Measurements from ENCODE around the gene NATD1. TPM values are rescaled to one million over a fixed set of nuclear protein-coding genes. Genes with fewer than 3 reads are reported as not detected.

The NATD1 gene
- polyA plus RNA-seq, 1 experiment, result 13.3 TPM

DNA sequence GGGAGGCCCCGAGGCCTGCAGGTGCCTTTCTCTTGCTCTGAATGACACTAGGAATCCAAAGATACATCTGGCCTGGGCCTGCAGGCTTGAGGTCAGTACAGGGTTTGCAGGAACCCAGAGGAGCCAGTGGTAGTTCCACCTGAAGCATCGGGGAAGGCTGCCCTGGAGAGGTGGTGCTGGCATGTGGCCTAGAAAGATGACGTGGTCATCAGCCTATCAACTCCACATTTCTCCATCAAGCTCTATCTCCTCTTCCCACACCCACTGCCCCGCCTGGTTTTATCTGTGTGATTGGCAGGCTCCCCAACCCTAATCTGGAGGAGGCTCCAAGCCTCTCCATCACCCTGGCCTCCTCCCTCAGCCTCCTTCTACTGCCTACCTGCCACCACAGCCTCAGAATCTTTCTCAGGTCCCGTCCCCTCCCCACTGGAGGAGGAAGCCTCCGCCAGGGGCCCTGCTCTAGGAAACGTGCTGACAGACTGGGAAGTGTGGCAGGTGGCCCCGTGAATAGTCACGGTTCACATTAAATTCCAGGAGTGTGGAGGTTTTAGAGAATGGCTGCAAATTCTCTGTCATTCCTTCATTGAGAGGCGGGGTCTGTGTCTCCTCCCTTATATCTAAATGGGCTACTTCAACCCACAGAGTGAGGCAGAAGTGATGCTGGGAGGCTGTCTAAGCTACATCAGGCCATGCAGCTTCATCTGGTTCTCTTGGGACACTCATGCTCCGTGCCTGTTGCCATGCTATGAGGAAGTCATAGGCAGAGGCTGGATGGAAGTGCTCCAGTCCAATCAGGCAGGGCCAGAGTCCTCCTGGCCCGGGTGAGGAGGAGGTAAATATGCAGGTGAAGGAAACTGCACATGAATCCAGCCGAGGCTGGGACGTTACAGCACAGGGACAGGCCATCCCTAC lies 19.9 kb upstream of the NATD1 start:
- CTCF ChIA-PET, result interaction anchor here (1.3 to 1.5 kb wide), 2 partner anchors 154 to 238 kb away, joined by 3 to 4 read pairs; no protein-coding TSS in a partner anchor
- no peak for DNase-seq (ENCODE audit: low read depth)
- Histone ChIP-seq H3K36me3 (ENCODE audit: control insufficient read depth, insufficient read depth, low read length) (no peaks in the 10 kb centered on the region), H3K27me3 (ENCODE audit: control insufficient read depth, insufficient read depth, low read length) (no peaks in the 10 kb centered on the region), H3K4me3 (ENCODE audit: low read depth, low read length) (no peak overlapping the region)
- POLR2A ChIA-PET, result no interaction called here
- TF ChIP-seq, protein P1, sequence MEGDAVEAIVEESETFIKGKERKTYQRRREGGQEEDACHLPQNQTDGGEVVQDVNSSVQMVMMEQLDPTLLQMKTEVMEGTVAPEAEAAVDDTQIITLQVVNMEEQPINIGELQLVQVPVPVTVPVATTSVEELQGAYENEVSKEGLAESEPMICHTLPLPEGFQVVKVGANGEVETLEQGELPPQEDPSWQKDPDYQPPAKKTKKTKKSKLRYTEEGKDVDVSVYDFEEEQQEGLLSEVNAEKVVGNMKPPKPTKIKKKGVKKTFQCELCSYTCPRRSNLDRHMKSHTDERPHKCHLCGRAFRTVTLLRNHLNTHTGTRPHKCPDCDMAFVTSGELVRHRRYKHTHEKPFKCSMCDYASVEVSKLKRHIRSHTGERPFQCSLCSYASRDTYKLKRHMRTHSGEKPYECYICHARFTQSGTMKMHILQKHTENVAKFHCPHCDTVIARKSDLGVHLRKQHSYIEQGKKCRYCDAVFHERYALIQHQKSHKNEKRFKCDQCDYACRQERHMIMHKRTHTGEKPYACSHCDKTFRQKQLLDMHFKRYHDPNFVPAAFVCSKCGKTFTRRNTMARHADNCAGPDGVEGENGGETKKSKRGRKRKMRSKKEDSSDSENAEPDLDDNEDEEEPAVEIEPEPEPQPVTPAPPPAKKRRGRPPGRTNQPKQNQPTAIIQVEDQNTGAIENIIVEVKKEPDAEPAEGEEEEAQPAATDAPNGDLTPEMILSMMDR (IDR thresholded peaks at IDR 0.05; ENCODE audit: insufficient read depth, low read depth, low read length), result no peak

DNA sequence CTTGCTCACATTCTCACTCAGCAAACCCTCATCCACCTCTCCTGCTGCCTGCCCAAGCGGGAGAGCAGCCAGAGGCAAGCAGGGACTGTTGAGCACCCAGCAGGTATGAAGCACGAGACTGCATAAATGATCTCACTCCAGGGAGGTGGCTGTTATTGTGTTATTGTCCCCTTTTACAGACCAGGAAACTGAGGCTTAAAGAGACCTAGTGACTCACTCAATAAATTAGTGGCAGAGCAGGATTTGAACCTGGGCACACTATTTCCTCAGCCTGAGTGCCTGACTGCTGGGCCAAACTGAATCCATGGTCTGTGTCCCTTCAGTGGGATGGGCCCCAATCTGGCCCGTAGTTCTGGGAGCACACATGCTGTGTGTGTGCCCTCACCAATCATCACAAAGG lies 19.0 kb upstream of the NATD1 start:
- no peaks in the 10 kb centered on the region for H3K36me3 ChIP-seq (ENCODE audit: control insufficient read depth, insufficient read depth, low read length)
- ChIA-PET POLR2A (no interaction called here), CTCF (interaction anchor here (1.3 to 1.5 kb wide), 2 partner anchors 153 to 239 kb away, joined by 3 to 4 read pairs; no protein-coding TSS in a partner anchor)
- TF ChIP-seq, protein P1 (IDR thresholded peaks at IDR 0.05; ENCODE audit: insufficient read depth, low read depth, low read length), result no peak
- no peak overlapping the region for H3K4me3 ChIP-seq (ENCODE audit: low read depth, low read length)
- DNase-seq (ENCODE audit: low read depth), result no peak
- no peaks in the 10 kb centered on the region for H3K27me3 ChIP-seq (ENCODE audit: control insufficient read depth, insufficient read depth, low read length)

DNA sequence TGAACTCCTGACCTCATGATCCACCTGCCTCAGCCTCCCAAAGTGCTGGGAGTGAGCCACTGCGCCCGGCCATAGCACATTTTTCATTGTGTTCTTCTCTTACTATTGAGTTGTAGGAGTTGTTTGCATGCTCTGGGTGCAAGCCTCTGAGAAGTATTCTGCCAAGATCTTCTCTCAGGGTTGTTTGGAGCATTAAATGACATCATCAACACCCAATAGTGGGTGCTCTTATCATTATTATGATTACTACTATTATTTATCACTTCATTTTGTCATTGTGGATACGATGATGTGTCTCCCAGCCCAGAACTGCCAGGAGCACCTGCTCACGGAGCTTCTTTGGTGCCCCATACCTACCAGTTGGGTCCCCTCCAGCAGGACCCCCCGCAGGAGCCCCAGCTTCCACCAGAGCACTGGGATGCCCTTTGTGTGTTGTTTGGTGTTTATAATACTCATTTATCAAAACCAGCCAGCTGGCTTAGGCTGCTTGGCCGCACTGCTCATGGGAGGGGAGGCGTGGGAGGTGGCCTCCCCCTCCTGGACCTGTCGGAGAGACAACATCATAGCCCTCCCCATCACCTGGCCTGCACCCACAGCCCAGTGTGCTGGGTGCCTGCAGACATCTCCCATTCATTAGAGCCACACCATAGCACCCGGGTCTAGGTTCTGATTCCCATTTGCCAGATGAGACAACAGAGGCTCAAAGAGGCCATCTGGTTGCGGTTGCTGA lies 18.4 kb upstream of the NATD1 start:
- CTCF ChIA-PET, result no interaction called here
- no peak overlapping the region for H3K4me3 ChIP-seq (ENCODE audit: low read depth, low read length)
- no peak for DNase-seq (ENCODE audit: low read depth)
- TF ChIP-seq, protein P1 (IDR thresholded peaks at IDR 0.05; ENCODE audit: insufficient read depth, low read depth, low read length), result no peak
- POLR2A ChIA-PET, result no interaction called here
- no peaks in the 10 kb centered on the region for H3K36me3 ChIP-seq (ENCODE audit: control insufficient read depth, insufficient read depth, low read length)
- H3K27me3 ChIP-seq (ENCODE audit: control insufficient read depth, insufficient read depth, low read length), result no peaks in the 10 kb centered on the region

DNA sequence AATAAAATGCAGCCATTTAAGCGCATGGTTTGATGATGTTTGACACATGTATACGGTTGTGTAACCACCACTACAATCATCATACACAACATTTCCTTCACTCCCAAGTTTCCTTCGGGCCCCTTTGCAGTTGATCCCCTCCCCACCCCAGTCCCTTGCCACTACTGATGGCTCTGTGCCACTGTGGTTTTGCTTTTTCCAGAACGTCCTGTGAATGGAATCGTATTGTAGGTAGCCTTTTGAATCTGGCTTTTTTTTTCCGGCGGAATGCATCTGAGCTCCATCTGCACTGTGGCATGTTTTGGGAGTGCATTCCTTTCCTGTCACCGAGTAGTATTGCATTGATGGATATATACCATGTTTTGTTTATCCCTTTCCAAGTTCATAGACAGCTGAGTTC lies 16.2 kb upstream of the NATD1 start:
- H3K4me3 ChIP-seq (ENCODE audit: low read depth, low read length), result no peak overlapping the region
- ChIA-PET CTCF (interaction anchor here (0.6 to 0.7 kb wide), 2 partner anchors 13 to 187 kb away, joined by 3 to 4 read pairs; no protein-coding TSS in a partner anchor), POLR2A (interaction anchor here (0.6 kb wide), 1 partner anchor 211 kb away, joined by 18 read pairs; no protein-coding TSS in a partner anchor)
- no peaks in the 10 kb centered on the region for H3K36me3 ChIP-seq (ENCODE audit: control insufficient read depth, insufficient read depth, low read length)
- no peaks in the 10 kb centered on the region for H3K27me3 ChIP-seq (ENCODE audit: control insufficient read depth, insufficient read depth, low read length)
- TF ChIP-seq, protein P1 (IDR thresholded peaks at IDR 0.05; ENCODE audit: insufficient read depth, low read depth, low read length), result no peak
- DNase-seq (ENCODE audit: low read depth), result no peak

Data from BJ (cell line).